ENCODE data around the gene PNPLA2. TPM values are rescaled to one million over a fixed set of nuclear protein-coding genes. Genes with fewer than 3 reads are reported as not detected.

The PNPLA2 gene
- total and polyA plus RNA-seq, 8 donors, result 59.1 to 234 (median 95.9) TPM

DNA sequence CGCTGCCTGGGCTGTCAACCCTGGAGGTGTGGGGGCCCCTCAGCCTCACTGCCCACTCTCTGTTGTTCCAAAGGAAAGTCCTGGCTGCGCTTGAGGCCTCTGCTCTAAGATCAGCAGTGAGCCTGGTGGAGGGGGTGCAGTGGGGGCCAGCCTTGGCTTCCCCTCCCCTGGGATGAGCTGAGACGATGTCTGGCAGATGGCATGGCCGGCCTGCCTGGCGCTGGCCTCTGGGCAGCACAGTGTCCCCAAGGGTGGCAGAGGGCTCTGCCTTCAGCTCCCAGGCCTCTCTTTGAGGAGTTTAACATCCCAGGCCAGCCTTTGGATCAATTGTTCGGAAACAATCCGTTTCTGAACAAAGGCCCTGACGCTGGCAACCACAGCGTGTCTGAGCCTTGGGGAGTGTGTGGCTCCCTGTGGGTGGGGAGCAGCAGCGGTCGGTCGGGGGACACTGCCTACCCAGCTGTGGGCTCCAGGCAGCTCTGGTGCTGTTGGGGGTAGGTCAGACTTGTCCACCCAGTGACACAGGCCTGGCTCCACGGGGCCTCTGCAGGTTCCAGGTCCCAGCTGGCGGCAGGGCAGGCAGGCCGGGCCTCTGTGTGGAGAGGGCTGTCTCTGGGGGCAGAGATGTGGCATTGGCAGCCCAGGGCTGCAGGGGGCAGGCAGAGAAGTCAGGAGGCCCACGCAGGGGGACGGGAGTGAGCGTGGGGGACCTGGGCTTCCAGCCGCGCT lies 36.1 kb downstream of the PNPLA2 start:
- Histone ChIP-seq H3K4me3 (no peak overlapping the region), H3K27me3 (no peaks in the 10 kb centered on the region), H3K9me3 (no peaks in the 10 kb centered on the region), H3K27ac (no peak overlapping the region), H3K36me3 (no peaks in the 10 kb centered on the region), H3K4me1 (peaks cover 0 to 8% (median 0%) of the 10 kb centered on the region in 3 donors)
- no peak for TF ChIP-seq CTCF (IDR thresholded peaks at IDR 0.05)
- ATAC-seq (no peak), FAIRE-seq (no peak), DNase-seq (no peak)
- 92 to 93% methylated on average over 20 of the region's 20 CpGs for WGBS, 2 donors
- intact Hi-C loops (cut with DNase I), result no loop called here

DNA sequence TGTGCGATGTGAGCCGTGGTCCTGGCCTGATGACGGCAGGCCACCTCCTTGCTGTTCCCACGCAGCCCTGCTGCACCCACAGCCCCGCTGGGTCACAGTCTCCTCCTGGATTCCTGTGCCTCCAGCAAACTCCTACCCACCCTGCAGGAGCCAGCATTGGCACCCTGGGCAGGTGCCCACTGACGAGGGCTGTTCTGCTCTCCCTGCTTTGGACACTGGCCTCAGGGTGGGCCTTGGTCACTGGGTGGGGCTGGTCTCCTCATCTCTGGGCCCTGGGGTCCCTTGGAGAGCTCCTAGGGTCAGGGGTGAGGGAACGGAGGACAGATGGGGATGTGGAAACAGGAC lies 36.6 kb downstream of the PNPLA2 start:
- FAIRE-seq (no peak), DNase-seq (no peak), ATAC-seq (no peak)
- intact Hi-C loops (cut with DNase I), result no loop called here
- no peaks in the 10 kb centered on the region for H3K36me3 ChIP-seq
- no peak overlapping the region for H3K4me3 ChIP-seq
- 90 to 96% methylated on average over 7 of the region's 7 CpGs for WGBS, 2 donors
- peaks cover 0 to 5% (median 0%) of the 10 kb centered on the region in 3 donors for H3K4me1 ChIP-seq
- no peaks in the 10 kb centered on the region for H3K27me3 ChIP-seq
- no peak for TF ChIP-seq CTCF (IDR thresholded peaks at IDR 0.05)
- no peak overlapping the region for H3K27ac ChIP-seq
- H3K9me3 ChIP-seq, result no peaks in the 10 kb centered on the region

GRCh38 chr11:855796-856195 lies 37.1 kb downstream of the PNPLA2 start:
- no peak for TF ChIP-seq CTCF (IDR thresholded peaks at IDR 0.05)
- intact Hi-C loops (cut with DNase I), result no loop called here
- peaks cover 0 to 4% (median 0%) of the 10 kb centered on the region in 3 donors for H3K4me1 ChIP-seq
- no peak overlapping the region for H3K27ac ChIP-seq
- DNase-seq (no peak), ATAC-seq (no peak), FAIRE-seq (no peak)
- no peak overlapping the region for H3K4me3 ChIP-seq
- WGBS, 2 donors, result 88 to 91% methylated on average over 12 of the region's 12 CpGs
- no peaks in the 10 kb centered on the region for H3K27me3 ChIP-seq
- H3K36me3 ChIP-seq, result no peaks in the 10 kb centered on the region
- no peaks in the 10 kb centered on the region for H3K9me3 ChIP-seq

DNA sequence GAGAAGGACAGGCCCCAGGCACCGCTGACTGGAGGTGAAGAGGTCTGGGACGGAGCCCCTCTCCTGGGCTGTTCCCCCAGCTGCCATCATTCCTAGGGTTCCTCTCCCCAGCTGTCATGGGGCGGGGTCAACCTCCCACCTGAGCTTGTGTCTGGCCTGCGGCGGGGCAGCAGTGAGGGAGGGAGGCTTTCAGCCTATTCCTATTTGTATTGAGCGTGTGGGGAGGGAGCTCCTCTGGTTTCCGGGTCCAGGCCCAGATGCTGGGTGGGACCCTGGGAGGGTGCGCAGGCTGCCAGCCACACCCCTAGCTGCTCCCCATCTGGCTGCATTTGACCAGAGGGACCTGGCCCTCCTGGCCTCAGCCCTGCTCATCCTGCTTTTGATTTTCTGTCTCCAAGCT lies 37.7 kb downstream of the PNPLA2 start:
- H3K4me3 ChIP-seq, result no peak overlapping the region
- no peak overlapping the region for H3K27ac ChIP-seq
- H3K9me3 ChIP-seq, result no peaks in the 10 kb centered on the region
- WGBS, 2 donors, result 79 to 82% methylated on average over 8 of the region's 8 CpGs
- intact Hi-C loops (cut with DNase I), result no loop called here
- TF ChIP-seq CTCF (IDR thresholded peaks at IDR 0.05), result no peak
- DNase-seq (no peak), ATAC-seq (no peak), FAIRE-seq (no peak)
- no peaks in the 10 kb centered on the region for H3K27me3 ChIP-seq
- peaks cover 0 to 4% (median 0%) of the 10 kb centered on the region in 3 donors for H3K4me1 ChIP-seq
- no peaks in the 10 kb centered on the region for H3K36me3 ChIP-seq

DNA sequence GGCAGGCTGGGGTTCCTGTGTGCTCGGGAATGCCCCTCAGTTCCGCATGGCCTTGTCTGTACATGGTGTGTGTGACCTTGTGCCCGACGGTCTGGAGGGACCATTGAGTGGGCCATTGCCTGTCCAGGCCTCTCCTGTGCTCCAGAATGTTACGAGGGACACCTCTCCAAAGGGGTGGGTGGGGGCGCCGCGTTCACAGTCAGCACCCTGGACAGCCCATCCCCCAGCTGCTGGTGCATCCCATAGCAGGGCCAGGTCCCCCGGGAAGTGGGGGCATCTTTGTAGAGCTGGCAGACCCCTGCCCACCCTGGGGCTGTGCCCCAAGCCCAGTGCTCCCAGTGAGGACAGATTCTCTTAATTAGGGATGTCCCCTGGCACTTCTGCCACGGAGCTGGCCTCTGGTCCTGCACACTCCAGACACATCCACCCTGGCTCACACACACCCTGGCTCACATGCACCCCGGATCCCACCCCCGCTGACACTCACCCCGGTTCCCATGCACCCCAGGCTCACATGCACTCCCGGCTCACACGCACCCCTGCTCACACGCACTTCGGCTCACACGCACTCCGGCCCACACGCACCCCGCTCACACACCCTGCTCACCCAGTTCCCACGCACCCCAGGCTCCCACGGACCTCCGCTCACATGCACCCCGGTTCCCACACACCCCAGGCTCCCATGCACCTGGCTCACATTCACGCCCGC lies 39.5 kb downstream of the PNPLA2 start:
- H3K4me1 ChIP-seq, result peaks cover 0 to 4% (median 0%) of the 10 kb centered on the region in 3 donors
- TF ChIP-seq CTCF (IDR thresholded peaks at IDR 0.05), result no peak

More for the DNA sequence above, 39.5 kb downstream of the PNPLA2 start:
- no peaks in the 10 kb centered on the region for H3K36me3 ChIP-seq
- no peak for ATAC-seq
- FAIRE-seq, result no peak
- DNase-seq, result no peak
- H3K9me3 ChIP-seq, result no peaks in the 10 kb centered on the region
- 75 to 82% methylated on average over 27 of the region's 27 CpGs for WGBS, 2 donors
- intact Hi-C loops (cut with DNase I), result no loop called here
- no peak overlapping the region for H3K4me3 ChIP-seq
- no peak overlapping the region for H3K27ac ChIP-seq
- no peaks in the 10 kb centered on the region for H3K27me3 ChIP-seq
